GM21723 (cell line): ENCODE data around the gene PEX6.

Source experiments
- ATAC-seq: cut with Tn5 transposase; IDR thresholded peaks from one replicate; pipeline ENCODE4 v1.9.1; 2021; ENCODE audit warnings: mild to moderate bottlenecking, moderate library complexity; ENCODE audit not compliant: unreplicated experiment

PEX6 gene, protein sequence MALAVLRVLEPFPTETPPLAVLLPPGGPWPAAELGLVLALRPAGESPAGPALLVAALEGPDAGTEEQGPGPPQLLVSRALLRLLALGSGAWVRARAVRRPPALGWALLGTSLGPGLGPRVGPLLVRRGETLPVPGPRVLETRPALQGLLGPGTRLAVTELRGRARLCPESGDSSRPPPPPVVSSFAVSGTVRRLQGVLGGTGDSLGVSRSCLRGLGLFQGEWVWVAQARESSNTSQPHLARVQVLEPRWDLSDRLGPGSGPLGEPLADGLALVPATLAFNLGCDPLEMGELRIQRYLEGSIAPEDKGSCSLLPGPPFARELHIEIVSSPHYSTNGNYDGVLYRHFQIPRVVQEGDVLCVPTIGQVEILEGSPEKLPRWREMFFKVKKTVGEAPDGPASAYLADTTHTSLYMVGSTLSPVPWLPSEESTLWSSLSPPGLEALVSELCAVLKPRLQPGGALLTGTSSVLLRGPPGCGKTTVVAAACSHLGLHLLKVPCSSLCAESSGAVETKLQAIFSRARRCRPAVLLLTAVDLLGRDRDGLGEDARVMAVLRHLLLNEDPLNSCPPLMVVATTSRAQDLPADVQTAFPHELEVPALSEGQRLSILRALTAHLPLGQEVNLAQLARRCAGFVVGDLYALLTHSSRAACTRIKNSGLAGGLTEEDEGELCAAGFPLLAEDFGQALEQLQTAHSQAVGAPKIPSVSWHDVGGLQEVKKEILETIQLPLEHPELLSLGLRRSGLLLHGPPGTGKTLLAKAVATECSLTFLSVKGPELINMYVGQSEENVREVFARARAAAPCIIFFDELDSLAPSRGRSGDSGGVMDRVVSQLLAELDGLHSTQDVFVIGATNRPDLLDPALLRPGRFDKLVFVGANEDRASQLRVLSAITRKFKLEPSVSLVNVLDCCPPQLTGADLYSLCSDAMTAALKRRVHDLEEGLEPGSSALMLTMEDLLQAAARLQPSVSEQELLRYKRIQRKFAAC

DNA sequence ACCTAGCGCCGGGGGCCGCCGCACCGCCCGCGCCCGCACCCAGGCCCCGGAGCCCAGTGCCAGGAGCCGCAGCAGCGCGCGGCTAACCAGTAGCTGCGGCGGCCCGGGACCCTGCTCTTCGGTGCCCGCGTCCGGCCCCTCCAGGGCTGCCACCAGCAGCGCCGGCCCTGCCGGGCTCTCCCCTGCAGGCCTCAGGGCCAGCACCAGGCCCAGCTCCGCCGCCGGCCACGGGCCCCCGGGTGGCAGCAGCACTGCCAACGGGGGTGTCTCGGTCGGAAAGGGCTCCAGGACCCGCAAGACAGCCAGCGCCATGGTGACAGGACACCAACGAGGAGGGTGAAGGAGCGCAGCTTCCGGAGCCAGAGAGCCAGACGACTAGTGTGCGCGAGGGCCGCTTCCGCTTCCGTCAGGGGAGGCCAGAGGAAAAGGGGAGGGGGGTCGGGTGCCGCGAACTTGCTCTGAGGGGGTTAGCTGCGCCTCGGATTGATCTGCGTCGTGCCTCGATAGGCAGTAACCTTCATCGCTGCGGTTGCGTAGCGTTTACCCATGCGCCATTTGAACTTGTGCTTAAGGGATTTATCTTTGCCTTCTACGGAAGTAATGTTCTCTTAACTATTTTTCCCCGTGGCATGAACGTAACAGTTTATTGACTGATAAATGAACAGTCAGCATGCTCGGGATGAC is at the start of gene PEX6:
Gene PEX6 (minus strand): TSS at position 343 of the 684 bp plus-strand sequence. CDS start 31 bp downstream, at position 312.
- ATAC-seq: peak; percentile 92

DNA sequence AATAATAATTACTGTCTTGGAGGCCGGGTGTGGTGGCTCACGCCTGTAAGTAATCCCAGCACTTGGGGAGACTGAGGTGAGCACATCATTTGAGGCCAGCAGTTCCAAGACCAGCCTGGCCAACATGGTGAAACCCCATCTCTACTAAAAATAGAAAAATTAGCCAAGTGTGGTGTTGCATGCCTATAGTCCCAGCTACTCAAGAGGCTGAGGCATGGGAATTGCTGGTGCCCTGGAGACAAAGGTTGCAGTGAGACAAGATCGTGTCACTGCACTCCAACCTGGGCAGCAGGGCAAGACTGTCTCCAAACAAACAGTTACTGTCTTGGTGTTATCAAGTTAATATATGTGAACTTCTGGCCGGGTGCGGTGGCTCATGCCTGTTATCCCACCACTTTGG is 47.4 kb upstream of the PEX6 start:
- no peak for ATAC-seq

DNA sequence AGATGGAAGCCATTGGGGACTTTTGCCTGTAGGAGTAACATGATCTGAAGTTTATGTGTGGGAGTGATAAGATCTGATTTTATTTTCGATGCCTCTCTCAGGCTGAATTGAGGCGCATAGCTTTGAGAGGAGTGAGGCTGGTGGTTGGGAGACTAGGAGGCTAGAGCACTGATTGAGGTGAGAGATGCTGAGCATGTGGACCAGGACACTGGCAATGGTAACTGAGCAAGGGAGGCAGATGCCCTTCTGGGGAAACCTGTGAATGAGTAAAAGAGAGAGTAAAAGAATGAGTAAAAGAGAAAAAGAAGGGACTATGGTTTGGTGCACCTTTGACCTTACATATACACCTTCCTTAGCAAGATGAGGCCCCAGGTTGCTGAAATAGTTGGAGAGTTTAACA is 45.5 kb upstream of the PEX6 start:
- no peak for ATAC-seq

DNA sequence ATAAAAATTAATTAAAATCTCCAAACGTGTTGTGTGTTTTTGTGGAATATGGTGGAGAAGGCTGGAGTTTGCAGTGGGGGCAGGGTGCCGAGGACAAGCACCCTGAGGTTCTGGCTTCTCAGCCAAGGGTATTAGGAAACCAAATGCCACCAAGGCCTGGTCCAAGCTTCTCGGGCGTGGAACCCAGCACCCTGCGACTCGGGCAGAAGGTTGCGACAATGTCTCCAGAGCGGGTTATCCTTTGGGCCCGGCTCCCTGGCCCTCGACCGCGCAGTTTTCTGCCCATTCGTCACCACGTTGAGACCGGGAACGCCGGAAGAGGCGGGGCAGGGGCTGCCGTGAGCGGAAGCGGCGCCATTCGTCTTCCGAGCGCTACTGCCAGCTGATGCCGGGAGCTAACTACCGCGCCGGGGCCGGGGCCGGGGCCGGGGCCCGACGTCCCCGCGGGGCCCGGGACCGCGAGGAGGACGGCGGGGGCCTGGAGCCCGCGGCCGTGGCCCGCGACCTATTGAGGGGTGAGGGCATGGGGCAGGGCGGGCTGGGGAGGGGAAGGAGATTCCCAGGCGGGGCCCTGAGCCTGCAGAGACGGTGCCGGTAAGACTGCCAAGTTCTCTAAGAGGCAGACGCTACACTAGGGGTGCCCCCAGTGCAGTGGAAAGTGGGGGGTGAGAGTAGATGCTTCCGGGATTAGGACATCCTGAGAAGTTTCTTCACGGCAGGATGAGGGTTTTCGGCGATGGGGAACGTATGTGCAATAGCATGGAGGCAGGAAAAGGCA is 42.5 kb upstream of the PEX6 start, which contains the start of gene RRP36:
Gene RRP36 (plus strand): TSS at position 354 of the 778 bp plus-strand sequence. CDS start 32 bp downstream, at position 386.
- peak; percentile 67 for ATAC-seq

DNA sequence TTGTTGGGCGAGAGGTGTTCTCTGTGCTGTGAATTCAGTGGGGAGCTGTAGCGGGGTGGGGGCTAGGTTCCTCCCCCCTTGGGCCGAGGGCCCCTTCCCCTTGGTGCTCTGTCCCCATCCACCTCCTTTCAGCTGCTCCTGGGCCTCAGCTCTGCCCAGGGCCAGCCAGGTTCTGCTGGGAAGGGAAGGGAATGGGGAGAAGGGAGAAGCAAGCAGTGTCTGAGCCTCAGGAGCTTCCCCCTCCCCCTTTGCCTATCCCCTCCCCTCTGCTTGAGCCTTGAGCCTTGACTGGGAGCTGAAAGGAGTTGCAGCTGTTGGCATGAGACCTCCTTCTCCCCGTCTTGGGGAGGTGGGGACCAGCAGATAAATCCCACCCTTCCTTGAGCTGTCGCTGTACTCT is 41.9 kb upstream of the PEX6 start:
- ATAC-seq: no peak

DNA sequence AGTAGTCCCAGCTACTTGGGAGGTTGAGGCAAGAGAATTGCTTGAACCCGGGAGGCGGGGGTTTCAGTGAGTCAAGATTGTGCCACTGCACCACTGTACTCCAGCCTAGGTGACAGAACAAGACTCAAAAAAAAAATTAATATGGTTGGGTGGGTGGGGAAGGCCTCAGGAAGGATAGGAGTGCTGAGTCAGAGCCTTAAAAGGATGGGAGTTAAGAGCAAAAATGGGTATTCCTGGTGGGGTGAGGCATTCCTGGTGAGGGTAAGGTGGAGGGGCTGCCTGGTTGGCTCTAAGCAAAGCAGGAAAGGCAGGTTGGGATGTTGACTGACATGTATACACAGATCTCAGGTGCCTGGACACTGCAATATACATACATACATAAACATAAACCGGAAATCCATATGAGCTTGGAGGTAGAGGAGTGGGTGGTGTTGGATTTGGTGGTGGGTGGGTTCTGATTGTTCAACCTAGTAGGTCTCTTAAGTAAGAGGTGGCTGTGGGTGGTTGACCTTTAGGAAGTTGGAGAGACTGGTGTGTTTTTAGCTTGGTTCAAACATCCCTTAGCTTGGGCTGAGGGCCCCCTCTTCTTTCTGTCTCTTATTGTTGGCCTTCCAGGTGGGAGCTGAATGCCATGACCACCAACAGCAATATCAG is 41.2 kb upstream of the PEX6 start:
- ATAC-seq: no peak

DNA sequence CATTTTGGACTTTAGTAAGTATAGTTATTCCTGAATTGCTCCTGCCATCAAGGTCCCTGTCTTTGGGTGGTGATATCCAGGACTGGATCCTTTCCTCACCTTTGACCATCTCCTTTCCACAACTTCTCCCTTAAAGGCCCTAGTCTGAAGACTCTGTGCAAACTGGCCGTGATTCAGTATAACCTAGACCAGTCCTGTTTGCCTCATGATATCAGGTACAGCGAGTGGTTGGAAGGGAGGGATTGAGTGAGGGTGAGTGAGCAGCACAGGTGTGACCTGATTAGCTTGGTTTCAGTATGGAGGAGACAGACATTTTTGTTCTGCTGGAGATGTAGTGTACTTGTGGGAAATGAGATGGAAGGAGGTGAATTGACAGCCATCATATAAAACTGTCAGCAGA is 40.2 kb upstream of the PEX6 start:
- no peak for ATAC-seq

DNA sequence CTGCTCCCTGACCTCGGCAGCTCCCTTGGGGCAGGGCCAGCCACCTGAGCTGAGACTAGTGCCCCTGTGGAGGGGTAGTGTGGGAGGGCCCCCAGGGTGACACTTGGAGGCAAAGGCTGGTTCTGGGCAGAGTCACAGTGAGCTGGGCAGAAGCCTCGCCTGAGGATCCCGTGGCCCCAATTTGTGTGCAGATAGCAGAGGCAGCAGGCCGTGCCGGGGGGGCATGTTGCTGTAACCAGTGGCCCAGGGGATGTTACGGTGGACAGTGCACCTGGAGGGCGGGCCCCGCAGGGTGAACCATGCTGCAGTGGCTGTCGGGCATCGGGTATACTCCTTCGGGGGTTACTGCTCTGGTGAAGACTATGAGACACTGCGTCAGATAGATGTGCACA is 38.0 kb upstream of the PEX6 start:
- ATAC-seq: no peak

DNA sequence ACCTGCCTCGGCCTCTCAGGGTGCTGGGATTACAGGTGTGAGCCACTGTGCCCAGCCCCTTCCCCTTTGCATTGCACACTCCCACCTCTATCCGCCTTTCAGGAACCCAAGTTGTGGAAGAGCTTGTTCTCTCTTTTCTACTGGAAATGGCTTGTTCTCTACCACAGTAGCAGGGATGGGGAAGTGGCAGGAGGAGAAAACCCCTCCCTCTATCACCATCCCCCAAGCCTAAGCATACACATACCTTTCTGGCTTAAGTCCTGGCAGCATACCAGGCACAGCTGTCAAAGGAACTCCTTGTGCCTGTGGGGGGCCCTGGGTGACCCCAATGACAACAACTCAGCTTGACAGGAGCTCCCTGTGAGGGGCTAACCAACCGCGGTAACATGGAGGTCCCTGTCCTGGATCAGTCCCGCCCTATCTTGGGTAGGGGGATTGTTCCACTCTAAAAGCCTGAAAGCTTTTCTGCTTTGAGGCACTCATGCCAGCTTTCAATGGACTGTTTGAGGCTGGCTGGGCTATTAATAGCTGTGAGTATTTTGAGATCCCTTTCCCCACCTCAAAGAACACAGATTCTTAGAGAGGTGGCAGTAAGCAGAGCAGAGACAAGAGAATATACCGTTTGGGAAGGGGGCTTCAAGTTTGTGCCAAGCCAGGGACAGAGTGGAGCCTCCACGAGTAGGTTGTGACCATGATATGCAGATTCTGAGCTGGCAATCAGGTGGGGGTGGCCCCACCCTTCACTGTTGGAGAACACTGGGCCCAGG is 37.4 kb upstream of the PEX6 start:
- ATAC-seq: no peak

DNA sequence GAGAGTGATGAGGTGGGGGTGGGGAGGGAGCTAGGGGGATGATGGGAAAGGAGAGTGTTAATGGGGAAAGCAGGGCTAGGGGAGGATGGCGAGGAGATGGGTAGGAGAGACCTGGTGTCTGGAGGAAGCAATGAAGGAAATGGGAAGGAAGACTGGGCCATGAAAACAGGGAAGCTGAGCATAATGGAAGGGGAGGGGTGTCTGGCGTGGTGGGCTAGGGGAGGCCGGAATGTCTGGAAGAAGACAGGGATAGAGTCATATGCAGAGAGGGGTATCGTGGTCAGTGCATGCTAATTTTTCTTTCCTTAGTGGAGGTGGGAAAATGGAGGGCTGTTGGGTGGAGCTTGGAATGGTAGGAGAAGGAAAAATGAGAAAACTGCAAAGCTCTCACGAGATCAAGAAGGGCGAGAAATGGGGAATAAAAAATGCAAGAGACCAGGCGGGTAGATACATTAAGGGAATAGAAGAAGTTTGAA is 35.5 kb upstream of the PEX6 start:
- ATAC-seq: no peak

DNA sequence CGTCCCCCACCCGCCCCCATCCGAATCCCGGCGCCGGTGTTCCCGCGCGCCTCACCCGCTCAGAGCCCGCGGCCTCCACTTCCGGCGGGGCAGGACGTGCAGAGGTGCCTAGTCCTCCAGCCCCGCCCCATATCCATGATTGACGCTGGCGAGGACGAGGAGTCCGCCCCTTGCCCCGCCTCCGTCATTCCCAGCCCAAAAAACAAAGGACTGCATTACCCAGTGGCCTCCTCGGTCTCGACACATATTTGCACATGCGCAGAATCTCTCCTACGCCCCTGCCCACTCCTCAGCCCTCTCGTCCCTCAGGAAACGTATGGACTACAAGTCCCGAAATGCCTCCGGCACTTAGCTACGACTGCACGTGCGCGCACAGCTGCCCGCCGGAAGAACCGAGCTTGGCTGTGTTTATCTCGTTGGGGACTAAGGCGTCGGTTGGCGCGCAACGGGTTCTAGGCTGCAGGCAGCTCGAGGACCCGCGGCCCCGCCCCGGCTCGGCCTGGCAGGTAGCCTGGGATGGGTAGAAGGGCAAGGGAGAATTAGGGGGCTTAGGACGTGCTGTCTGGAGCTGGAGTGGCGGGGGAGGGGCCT is 35.0 kb upstream of the PEX6 start, which contains the start of the genes KLHDC3 and MEA1:
Gene KLHDC3 (plus strand): TSS at position 407 of the 591 bp plus-strand sequence. CDS start 2,944 bp downstream, outside the sequence.
Gene MEA1 (minus strand): TSS at position 104 of the 591 bp plus-strand sequence. CDS start 133 bp downstream, outside the sequence.
- ATAC-seq: peak; percentile 91

DNA sequence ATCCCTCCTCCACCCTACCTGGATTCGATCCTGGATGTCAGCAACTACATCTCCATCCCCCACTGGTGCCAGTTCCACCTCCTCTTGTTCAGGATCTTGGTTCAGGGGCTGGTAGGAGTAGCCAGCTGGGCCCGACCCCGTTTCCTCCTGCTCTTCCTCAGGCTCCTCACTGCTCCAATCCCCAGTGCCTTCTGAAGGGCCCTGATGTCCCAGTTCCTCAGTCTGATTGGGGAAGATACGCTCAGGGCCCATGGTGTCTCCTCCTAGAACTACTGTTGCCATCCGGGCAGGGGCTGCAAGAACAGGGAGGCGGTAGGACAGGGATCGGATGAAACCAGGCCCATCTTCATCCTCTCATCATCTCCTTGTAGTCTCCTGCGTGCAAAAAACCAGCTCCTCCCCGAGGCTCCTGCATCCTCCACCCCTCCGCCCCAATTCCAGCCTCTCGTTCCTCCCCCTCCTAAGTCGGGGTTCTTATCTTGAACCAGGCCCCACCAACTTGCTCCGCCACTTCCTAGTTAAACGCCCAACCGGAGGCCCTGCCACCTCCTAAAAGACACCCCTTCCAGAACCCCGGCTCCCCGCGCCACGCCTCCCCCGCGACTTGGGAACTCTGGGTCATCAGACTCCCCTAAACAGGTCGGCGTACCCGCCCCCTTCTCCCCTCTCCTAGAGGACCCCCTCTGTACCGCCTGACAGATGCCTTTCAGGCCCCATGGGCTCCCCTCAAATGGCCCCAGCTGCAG is 34.3 kb upstream of the PEX6 start:
- ATAC-seq: peak; percentile 8

DNA sequence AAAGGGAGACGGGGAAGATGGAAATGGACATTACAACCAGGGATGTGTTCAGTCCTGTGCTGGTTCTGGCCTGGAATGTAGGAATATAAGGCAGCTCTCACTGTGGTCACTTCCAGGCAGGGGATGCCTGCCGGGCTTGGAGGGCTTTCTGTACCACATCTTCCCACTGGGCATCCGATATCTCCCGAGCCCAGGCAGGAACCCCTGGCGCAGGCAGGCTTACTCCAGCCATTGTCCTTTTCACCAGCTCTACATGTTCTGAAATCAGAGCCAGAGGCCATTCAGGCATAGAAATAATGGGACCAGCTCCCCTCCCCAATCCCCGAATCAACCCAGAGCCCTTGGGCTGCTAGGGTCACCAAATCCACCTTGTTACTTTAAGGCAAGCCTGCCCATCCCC is 33.4 kb upstream of the PEX6 start:
- no peak for ATAC-seq

DNA sequence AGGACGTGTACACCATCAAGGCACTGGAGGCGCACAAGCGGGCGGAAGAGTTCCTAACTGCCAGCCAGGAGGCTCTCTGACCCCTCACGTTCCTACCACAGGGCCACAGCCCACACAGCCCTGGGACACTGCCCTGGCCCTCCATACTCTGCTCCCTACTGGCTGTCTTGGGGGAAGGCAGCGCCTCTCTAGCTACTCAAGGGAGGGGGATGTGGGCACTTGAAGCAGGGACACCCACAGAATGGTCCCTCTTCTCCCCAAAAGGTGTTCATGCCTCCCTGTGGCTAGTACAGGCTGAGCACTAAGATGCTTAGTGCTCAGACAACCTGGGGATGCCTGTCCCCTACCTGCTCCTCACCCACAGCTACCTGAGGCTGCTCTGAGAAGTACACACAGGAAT is 32.2 kb upstream of the PEX6 start:
- ATAC-seq: no peak

DNA sequence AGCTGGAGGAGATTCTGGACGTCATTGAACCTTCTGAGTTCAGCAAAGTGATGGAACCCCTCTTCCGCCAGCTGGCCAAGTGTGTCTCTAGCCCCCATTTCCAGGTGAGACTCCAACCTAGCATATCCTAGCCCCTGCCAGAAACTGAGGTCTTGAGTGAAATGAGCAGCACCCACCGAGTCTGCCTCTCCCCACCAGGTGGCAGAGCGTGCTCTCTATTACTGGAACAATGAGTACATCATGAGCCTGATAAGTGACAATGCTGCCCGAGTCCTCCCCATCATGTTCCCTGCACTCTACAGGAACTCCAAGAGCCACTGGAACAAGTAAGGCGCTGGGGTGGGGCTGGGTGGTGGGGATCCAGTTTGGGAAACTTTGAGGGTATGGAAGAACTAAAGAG is 30.1 kb upstream of the PEX6 start:
- no peak for ATAC-seq

DNA sequence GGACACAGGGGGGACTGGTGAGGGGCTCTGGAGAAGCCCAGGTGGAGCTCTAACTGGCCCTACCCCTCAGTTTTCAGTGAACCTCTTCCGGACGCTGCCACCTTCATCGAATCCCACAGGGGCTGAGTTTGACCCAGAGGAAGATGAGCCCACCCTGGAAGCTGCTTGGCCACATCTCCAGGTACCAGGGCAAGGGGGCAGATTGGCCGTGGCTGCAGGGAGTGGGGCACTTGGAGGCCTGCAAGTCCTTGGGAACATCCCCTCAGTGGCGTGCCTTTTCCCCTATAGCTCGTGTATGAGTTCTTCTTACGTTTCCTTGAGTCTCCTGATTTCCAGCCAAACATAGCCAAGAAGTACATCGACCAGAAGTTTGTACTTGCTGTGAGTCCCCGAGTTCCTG is 28.1 kb upstream of the PEX6 start:
- no peak for ATAC-seq

DNA sequence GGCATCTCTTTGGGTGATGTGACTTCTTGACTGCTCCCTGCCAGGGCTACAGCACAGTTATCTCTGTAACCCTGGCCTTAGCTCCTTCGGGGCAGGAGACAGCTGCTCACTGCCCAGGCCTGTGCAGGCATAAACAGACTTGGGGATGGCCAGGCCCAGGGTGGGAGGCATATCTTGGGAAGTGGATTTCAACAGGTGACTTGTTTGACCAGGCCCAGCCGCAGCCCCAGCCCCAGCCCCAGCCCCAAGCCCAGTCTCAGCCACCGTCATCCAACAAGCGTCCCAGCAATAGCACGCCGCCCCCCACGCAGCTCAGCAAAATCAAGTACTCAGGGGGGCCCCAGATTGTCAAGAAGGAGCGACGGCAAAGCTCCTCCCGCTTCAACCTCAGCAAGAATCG is 27.3 kb upstream of the PEX6 start:
- ATAC-seq: no peak

DNA sequence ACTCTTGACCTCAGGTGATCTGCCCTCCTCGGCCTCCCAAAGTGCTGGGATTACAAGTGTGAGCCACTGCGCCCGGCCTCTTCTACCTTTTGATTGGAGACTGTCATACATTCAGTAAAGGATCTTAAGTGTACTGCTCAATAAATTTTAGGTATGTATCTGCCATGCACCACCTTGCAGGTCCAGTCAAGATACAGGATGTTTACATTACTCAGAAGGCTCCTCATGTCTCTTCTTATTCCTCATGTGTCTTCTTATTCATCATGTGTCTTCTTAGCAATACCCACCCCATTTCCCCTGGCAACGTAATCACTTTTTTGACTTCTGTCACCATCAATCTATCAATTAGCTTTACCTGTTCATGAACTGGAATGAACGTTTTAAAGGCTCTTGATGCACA is 26.9 kb upstream of the PEX6 start:
- no peak for ATAC-seq
